Stimulated activated naive CD8-positive, alpha-beta T cell treated with anti-CD3 and anti-CD28 coated beads, Interleukin-15, Interleukin-2, amounts not matched to agents 100 U/mL and 50 U/mL, for 24 hours (primary cell): ENCODE results near the gene DYSF.

Experiments used
- ATAC-seq: fragments of 150-1000 bp; cut with Tn5 transposase; one replicate; pipeline ENCODE4 v1.10.0; 2021
- DNase-seq: peaks from one replicate; pipeline ENCODE4 v3.0.0; 2021

DYSF gene

DNA sequence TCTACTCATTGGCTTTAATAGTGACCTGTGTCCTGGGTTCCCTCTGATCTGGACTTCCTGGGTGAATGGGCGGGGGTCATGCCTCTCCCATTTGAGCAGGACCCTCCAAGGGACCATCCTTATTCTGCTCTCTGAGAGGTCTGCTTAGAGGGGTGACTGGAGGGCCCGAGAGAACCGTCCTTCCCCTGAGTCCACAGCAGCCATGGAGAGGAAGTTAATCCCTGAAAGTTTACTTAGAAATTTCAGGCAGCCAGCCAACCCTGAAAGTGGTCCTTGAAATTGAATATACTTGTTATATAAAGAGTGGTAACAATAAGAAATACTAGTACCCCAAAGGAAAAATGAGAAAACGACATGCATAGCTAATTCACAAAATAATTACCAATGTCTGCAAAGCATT lies 226.1 kb downstream of the DYSF start:
- ATAC-seq, result no peak

DNA sequence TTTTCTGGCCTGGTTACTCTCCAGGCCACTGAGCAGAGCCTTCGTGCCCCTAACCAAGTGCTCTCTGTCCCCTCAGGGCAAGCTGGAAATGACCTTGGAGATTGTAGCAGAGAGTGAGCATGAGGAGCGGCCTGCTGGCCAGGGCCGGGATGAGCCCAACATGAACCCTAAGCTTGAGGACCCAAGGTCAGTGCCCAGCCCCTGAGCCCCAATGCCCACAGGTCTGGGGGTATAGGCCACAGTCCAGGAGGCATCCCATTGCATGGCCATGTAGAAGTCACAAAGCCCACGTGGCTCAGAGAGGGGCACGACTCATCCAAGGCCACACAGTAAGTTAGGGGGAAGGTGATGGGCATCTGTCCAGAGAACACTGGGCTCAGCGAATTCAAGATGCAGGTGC lies 227.6 kb downstream of the DYSF start:
- DNase-seq (no peak), ATAC-seq (no peak)

More for the DNA sequence above, 226.1 kb downstream of the DYSF start:
- DNase-seq, result no peak

GRCh38 chr2:71681626-71682025 lies 228.3 kb downstream of the DYSF start:
- ATAC-seq, result no peak

DNA sequence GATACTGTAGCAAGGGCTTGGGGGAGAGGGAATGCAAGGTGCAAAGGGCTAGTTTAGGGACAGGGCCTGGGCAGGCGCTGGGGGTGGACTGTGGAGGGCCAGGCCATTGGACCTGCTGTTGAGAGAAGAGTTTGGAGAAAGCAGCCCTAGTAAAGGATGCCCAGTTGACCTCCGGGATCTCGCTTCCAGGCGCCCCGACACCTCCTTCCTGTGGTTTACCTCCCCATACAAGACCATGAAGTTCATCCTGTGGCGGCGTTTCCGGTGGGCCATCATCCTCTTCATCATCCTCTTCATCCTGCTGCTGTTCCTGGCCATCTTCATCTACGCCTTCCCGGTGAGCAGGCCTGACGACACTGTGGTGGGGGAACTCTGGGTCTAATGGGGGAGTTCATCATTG lies 229.0 kb downstream of the DYSF start:
- no peak for DNase-seq
- no peak for ATAC-seq

More at GRCh38 chr2:71681626-71682025, 228.3 kb downstream of the DYSF start:
- DNase-seq, result no peak

GRCh38 chr2:71683070-71683469 lies 229.7 kb downstream of the DYSF start:
- ATAC-seq (no peak), DNase-seq (no peak)

DNA sequence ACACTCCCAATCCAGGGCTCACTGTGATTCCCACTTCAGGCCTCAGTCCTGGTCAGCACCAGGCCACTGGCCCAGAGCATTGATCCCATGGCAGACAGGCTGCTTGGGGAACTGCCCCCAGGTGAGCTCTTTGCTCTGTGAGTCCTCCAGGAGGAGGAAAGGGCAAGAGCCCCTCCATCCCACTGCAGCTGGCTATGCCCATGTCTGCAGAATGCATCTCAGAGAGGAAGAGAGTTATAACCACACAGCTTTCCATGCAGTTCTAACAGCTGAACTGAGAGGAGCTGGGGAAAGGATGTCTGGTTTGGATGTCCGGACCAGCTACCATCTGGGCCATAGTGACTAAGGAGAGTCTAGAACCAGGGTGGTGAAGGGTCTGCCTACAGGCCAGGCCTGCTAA lies 230.3 kb downstream of the DYSF start:
- ATAC-seq (no peak), DNase-seq (no peak)

DNA sequence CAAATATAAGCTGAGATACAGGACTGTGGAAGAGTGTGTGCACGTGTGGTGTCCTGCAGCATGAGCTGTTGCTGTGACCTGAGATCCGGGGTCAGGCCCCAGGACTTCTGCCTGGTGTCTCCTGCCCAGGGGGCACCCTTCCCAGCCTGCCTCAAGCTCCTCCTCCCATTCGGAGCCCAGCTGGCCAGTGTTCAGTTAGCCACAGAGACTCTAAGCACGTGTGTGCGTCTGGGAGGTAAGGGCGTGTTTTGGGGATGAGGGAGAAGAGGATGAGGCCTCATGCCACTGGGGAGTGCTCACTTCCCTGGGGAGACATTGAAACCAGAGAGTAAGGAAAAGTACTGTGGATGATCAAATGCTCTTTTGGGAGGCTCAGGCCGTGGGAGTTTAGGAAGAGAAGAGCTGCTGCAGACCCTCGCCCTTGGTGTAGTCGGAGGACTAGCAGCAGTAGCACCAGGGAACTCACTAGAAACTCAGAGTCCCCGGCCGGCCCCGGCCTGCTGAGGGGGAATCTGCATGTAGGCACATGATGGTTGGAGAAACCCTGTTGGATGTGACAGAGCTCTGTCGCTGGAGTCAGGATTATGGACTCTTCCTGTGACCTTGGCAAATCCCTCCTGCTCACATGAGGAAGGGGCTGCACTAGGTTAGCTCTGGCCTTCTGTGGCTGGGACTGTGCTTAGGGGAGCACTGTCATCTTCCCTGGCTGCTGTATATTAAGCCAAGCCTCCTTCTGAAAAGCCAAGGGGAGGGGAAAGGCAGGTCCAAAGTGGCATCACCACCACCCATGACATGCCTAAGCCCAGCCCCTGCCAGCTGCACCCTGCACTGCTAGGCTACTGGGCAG lies 231.1 kb downstream of the DYSF start:
- peak; percentile 26 for ATAC-seq

GRCh38 chr2:71685073-71685848 lies 231.9 kb downstream of the DYSF start:
- DNase-seq (no peak), ATAC-seq (no peak)

More for the DNA sequence above, 231.1 kb downstream of the DYSF start:
- DNase-seq, result no peak

DNA sequence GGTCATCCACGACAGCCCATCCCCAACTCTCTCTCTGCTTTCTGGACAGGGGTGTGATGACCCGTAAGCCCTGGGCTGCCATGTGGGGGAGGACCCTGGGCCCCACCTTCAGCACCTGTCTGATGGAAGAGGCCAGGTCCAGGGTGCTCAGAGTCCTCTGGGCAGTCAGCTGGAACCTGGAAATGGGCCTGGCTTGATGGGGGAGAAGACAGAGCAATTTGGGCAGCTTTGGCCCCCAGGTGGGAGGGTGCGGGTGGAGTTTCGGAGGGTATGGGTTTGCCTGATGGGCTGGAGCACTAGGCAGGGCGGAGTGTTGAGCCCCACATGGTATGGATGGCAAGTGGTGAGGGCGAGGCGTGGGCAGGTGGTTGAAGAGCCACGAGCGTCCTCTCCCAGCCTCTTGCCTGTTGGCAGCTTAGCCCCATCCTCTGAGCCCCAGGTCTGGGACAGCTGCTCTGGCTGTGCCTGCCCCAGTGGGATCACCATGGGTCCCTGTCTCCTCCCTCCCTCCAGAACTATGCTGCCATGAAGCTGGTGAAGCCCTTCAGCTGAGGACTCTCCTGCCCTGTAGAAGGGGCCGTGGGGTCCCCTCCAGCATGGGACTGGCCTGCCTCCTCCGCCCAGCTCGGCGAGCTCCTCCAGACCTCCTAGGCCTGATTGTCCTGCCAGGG lies 232.7 kb downstream of the DYSF start:
- no peak for ATAC-seq
- DNase-seq, result no peak

DNA sequence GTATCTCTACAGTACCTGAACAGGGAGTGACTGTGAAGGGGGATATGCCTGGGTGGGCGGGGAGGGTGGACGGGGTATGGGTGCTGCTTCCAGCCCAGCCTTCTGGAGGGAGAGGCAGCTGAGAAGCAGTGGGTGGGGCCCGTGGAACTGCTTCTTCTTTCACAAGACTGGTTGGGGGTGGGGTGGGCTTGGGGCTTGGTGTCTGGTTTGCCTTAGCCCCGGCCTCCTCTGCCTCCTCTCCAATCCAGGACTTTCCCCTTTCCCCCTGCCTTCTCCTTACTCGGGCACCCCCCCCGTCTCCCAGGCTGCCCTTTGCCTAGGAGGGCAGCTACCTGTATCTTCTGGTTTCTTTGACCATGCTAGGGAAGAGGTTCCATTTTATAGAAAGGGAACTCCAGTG lies 233.4 kb downstream of the DYSF start:
- no peak for DNase-seq
- no peak for ATAC-seq

GRCh38 chr2:71687412-71687811 lies 234.1 kb downstream of the DYSF start:
- ATAC-seq (no peak), DNase-seq (no peak)

- no peak for DNase-seq
Measured at GRCh38 chr2:71688530-71688929, 235.2 kb downstream of the DYSF start.

GRCh38 chr2:71689393-71689792 lies 236.0 kb downstream of the DYSF start:
- no peak for ATAC-seq

More at GRCh38 chr2:71688530-71688929, 235.2 kb downstream of the DYSF start:
- ATAC-seq, result no peak

DNA sequence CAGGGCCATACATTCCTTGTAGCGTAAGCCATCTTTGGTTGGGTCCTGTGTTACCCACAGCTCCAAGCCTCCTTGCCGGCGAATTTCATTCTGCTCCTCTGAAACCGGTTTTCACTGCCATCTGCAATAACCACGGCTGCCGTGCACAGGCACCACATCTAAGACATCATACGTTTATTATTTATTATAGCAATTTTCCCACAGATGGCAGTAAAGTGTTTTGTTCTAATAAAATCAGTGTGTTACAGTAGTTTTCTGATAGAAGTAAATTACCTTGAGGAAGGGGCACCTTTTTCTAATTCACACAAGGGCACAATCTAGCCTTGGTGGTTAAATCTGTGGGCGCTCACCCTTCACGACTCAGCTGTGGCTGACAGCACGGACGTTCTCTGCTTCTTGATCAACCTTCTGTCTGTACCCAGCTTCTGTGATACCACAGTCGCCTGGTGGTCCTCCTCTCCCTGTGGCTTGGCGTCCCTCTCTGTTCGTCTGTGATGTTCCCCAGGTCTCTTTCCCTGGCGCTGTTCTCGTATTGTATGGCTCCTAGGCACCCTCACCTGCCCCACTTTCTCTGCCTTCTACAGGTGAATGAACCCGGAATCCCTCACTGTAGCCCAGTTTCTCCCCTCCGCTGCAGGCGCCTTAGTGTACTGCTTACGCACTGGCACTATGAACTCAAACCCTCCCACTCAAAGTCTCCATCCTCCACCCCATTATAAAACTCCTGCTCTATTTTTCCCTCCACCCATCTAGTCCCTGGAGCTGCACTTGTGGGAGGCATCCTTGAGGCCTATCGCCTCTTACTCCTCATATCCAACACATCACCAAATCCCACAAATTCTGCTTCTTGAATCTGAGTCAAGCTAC lies 236.8 kb downstream of the DYSF start:
- DNase-seq (no peak), ATAC-seq (no peak)

More at GRCh38 chr2:71689393-71689792, 236.0 kb downstream of the DYSF start:
- DNase-seq, result no peak

DNA sequence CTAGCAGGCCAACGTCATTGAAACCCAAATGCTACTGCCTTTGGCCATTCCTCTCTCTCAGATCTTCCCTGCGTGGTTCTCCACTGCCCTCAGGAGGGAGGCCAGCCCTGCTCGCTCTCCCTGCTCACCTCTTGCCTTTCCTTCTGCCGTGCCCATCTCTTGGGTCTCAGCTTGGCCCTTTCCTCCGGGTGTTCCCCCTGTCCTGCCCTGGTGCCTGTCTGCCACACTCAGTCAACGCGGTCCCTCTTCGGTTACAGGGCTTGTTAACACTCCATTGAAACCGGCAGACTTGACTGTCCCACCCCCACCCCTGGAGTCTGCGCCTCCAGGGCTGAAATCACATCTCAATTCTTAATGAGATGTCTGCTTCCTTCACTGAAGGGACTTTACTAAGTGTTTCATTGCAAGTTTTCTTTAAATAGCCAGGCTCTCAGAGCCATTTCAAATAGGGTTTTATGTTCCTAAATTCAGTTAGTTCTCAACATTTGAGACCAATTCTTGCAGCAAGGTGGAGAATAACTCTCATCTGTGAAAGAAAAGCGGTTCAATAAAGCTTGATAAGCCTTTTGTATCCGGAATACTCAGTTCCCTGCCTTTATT lies 237.6 kb downstream of the DYSF start:
- ATAC-seq, result no peak
- DNase-seq, result no peak

DNA sequence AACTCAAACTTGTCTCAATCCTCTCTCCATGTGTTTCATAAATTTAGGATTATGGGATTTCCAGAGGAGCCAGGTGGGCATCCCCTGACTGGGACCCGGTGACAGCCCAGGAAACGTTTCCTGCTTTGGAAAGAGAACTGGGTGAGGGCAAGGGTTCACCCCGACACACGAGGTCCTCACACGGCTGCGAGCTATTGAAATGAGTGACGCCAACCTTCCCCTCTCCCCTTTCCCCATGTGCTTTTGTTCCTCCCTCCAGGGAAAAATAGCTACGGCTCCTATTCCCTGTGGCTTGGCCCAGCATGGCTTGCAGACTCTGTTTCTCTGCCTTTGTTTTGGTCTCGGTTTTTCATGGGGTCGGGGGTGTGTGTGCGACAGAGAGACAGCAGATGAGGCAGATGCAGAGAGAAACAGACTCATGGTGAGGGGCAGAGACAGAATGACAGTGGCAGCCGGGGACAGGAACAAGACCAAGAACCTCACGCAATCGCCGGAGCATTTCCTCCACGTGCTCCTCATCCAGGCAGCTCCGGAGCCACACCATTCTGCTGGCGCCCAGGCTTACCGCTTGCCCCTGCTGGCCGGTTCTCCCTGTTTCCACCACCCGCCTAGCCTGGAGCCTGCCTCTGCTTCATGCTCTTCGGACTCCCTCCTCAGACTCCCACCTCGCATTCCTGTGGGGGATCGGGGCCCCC lies 238.5 kb downstream of the DYSF start:
- ATAC-seq (no peak), DNase-seq (no peak)

DNA sequence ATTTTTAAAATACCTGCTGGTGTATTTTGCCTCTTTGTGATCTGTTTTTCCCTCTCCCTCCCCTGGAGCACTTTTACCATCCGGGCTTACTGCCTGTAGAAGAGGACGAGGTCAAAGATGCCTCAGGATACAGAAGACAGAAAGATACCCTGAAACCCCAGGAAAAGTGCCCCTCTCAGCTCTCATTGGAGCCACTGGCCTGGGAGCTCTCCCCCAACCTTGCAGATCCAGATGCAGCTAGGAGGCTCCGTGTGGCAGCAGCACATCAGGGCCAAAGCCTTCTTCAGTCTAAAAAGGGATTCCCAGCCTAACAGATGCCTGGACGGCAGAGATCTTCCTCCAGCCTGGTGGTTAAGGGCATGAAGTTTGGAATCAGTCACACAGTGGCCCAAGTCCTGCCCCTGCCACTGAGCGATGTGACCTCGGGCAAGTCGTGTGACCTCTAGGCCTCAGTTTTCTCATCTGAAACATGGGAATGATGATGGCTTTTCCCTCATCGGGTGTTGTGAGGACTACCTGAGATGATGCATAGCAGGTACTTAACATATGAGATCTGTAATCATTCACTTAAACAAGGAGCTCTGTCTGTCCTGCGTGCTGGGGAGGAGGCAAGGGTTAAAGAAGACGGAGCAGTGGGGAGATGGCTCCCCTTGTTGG lies 239.4 kb downstream of the DYSF start:
- ATAC-seq (no peak), DNase-seq (no peak)

GRCh38 chr2:71693286-71694270 lies 240.2 kb downstream of the DYSF start:
- DNase-seq (no peak), ATAC-seq (no peak)
